Tibial artery (tissue), 4 donors: ENCODE measurements around the gene MRPL4.
A peak's percentile ranks its signal among the peaks of the same experiment; 100 is the strongest.

Experiments
- DNase-seq, 2 donors: peaks; one replicate each; pipeline ENCODE4 v3.0.0-alpha.2; 2019
- H3K27ac ChIP-seq, 2 donors: fragments of 200-600 bp; sonication (generic) in 1 of 2; 1 replicate in 1 of 2; 2 replicates in 1 of 2; pipeline ENCODE4 v1.5.1; 2018 to 2019; ENCODE audit warnings: mild to moderate bottlenecking in 1 of 2
- H3K27me3 ChIP-seq, 2 donors: fragments of 200-600 bp; sonication (generic) in 1 of 2; one replicate each; pipeline versions ENCODE4 v1.5.1 to v1.6.0; 2016 to 2019
- H3K36me3 ChIP-seq, 3 donors: fragments of 200-600 bp; sonication (generic) in 2 of 3; one replicate each; pipeline ENCODE4 v1.5.1; 2016 to 2019; ENCODE audit warnings: mild to moderate bottlenecking in 2 of 3
- H3K4me1 ChIP-seq, 4 donors: fragments of 200-600 bp; sonication (generic) in 2 of 4; 1 replicate in 3 of 4; 2 replicates in 1 of 4; pipeline ENCODE4 v1.5.1; 2016 to 2019
- H3K4me3 ChIP-seq, 2 donors: fragments of 200-600 bp; sonication (generic) in 1 of 2; 1 replicate in 1 of 2; 2 replicates in 1 of 2; pipeline ENCODE4 v1.5.1; 2018 to 2019; ENCODE audit warnings: mild to moderate bottlenecking in 2 of 2
- H3K9me3 ChIP-seq, 3 donors: fragments of 200-600 bp; sonication (generic) in 1 of 3; one replicate each; pipeline ENCODE4 v1.5.1; 2016 to 2019
- intact Hi-C: fragments of 100-400 bp; cut with DNase I; formaldehyde crosslinking; loops from one replicate; pipeline ENCODE4 v1.15.0; 2023; ENCODE audit warnings: low total_unique reads
- TF ChIP-seq, protein P1 (sequence below), 2 experiments: fragments of 200-600 bp in 1 of 2; fragments of 450-650 bp in 1 of 2; IDR thresholded peaks; one replicate each; pipeline ENCODE4 v1.5.1; 2017 to 2019; ENCODE audit warnings: antibody characterized with exemption in 2 of 2, mild to moderate bottlenecking in 1 of 2, moderate library complexity in 1 of 2

Gene MRPL4

DNA sequence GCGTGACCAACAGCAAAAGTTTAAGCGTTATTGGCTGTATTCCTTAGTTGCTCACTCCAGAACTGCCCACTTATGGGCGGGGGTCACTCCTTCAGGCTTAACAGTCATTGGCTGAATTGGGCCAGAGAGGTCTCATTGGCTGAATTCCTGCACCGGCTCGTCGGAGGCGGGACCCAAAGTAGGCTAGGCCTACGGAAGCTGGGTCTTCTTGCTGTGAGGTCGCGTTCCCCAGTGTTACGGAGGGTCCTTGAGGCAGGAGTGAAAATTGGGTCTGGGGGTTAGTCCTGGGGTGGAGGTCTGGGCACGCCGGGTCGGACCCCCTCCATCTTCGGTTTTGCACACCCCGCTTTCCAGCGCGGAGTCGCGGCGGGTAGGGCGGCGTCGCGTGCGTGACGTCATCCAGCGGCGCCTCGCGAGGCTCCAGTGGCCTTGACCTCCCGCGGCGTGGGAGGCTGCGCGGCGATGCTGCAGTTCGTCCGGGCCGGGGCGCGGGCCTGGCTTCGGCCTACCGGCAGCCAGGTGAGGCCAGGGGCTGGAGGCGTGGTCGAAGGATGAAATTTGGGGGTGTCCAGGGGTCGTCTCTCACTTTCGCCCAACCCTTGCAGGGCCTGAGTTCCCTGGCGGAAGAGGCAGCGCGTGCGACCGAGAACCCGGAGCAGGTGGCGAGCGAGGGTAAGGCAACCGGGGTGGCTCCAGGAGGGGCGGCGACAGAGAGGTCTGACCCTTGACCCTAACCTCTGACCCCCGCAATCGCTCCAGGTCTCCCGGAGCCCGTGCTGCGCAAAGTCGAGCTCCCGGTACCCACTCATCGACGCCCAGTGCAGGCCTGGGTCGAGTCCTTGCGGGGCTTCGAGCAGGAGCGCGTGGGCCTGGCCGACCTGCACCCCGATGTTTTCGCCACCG lies at the start of gene MRPL4:
MRPL4 (plus strand) TSS at position 423 of the 903 bp plus-strand sequence; CDS start at position 463, 40 bp downstream.
- TF ChIP-seq, protein P1, sequence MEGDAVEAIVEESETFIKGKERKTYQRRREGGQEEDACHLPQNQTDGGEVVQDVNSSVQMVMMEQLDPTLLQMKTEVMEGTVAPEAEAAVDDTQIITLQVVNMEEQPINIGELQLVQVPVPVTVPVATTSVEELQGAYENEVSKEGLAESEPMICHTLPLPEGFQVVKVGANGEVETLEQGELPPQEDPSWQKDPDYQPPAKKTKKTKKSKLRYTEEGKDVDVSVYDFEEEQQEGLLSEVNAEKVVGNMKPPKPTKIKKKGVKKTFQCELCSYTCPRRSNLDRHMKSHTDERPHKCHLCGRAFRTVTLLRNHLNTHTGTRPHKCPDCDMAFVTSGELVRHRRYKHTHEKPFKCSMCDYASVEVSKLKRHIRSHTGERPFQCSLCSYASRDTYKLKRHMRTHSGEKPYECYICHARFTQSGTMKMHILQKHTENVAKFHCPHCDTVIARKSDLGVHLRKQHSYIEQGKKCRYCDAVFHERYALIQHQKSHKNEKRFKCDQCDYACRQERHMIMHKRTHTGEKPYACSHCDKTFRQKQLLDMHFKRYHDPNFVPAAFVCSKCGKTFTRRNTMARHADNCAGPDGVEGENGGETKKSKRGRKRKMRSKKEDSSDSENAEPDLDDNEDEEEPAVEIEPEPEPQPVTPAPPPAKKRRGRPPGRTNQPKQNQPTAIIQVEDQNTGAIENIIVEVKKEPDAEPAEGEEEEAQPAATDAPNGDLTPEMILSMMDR (IDR thresholded peaks at IDR 0.05): no peak
- peak within 1 kb of the TSS; percentile 83 to 91 for H3K4me3 ChIP-seq
- peaks cover 0 to 25% (median 13%) of the 10 kb centered on the region in 4 donors for H3K4me1 ChIP-seq
- DNase-seq: peak; percentile 97 to 98
- intact Hi-C loops: loop anchor here (5.0 kb wide), 1 partner anchor 145 kb away; the partner anchor contains the start of gene PPAN
- peaks cover 6 to 36% (median 30%) of the 10 kb centered on the region in 3 donors for H3K36me3 ChIP-seq
- H3K27me3 ChIP-seq: no peaks in the 10 kb centered on the region
- no peaks in the 10 kb centered on the region for H3K9me3 ChIP-seq
- peak within 1 kb of the TSS; percentile 74 to 79 for H3K27ac ChIP-seq

DNA sequence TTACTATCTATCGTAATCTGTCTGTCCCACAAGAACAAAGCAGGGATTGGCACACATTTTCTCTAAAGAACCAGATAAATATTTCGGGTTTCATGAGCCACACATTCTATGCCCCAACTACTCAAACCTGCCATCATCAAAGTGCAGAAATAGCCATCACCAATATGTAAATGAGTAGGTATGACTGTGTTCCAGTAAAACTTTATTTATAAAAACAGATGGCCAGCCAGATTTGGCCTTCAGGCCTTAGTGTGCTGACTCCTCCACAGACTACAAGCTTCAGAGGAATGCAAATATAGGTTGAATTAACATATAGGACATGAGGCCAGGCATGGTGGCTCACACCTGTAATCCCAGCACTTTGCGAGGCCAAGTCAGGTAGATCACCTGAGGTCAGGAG lies 48.3 kb upstream of the MRPL4 start:
- TF ChIP-seq, protein P1 (IDR thresholded peaks at IDR 0.05): no peak
- no peak for DNase-seq
- no peaks in the 10 kb centered on the region for H3K36me3 ChIP-seq
- H3K9me3 ChIP-seq: no peaks in the 10 kb centered on the region
- intact Hi-C loops: no loop called here
- H3K4me1 ChIP-seq: no peaks in the 10 kb centered on the region
- H3K27ac ChIP-seq: no peak overlapping the region
- no peaks in the 10 kb centered on the region for H3K27me3 ChIP-seq
- H3K4me3 ChIP-seq: no peak overlapping the region

DNA sequence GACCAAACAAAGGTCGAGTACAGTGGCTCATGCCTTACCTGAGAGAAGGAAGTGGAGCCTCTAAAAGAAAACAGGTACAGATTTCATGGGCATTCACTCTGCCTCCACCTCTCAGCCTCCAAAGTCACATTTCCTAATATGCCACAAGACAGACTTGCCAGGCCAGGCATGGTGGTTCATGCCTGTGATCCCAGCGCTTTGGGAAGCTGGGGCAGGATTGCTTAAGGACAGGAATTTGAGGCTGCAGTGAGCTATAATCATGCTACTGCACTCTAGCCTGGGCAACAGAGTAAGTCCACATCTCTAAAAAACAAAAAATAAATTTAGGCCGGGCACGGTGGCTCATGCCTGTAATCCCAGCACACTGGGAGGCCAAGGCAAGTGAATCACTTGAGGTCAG lies 46.4 kb upstream of the MRPL4 start:
- intact Hi-C loops: no loop called here

DNA sequence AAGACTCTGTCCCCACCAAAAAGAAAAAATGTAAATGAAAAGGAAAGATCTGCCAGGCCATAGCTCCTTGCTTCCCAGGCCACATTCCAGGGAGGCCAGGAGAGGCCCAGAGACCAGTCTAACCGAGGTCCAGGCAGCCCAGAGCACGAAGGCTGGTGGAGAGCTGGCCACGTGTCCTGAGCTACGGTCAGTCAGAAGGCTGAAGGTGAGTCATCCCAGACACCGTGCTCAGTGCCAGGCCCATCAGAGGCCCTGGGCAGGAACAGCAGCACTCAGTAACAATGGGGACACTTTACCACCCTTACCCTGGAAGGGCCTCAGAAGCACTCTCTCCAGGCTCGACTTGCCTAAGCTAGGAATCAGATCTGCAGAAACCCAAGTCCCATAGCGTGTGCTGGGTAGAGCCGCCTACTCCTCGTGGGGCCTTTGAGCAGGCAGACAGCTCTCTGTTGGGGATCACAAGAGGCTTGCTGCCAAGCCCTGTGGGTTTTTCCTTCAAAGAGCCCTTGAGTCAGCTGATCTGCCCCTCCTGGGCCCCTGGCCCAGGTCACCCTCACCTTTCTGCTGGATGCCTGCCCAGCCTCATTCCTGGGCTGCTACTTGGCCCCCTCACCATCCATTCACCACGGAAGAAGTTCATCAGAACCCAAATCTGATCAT lies 45.7 kb upstream of the MRPL4 start:
- Histone ChIP-seq H3K36me3 (no peaks in the 10 kb centered on the region), H3K4me3 (no peak overlapping the region), H3K9me3 (no peaks in the 10 kb centered on the region), H3K27me3 (no peaks in the 10 kb centered on the region), H3K27ac (no peak overlapping the region), H3K4me1 (no peaks in the 10 kb centered on the region)
- TF ChIP-seq, protein P1 (IDR thresholded peaks at IDR 0.05): no peak
- intact Hi-C loops: no loop called here
- DNase-seq: no peak

More for the DNA sequence above, 46.4 kb upstream of the MRPL4 start:
- Histone ChIP-seq H3K27ac (no peak overlapping the region), H3K4me3 (no peak overlapping the region), H3K27me3 (no peaks in the 10 kb centered on the region), H3K9me3 (no peaks in the 10 kb centered on the region), H3K4me1 (no peaks in the 10 kb centered on the region), H3K36me3 (no peaks in the 10 kb centered on the region)
- DNase-seq: no peak
- TF ChIP-seq, protein P1 (IDR thresholded peaks at IDR 0.05): no peak

DNA sequence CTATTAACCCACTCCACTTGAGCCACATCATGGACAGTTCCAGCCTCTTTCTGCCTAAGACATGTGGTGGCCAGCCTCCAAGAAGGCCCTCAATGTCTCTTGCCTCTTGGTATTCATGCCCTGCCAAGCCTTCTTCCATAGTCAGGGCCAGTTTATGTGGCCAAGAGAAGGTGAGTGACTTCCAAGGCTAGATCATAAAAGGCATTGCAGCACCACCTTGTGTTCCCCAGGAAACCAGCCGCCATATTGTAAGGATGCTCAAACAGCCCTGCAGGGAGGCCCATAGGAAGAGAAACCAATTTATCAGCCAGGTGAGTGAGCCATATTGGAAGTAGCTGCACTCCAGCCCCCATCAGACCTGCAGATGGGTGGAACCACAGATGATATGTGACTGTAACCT lies 45.0 kb upstream of the MRPL4 start:
- Histone ChIP-seq H3K36me3 (no peaks in the 10 kb centered on the region), H3K27ac (no peak overlapping the region), H3K27me3 (no peaks in the 10 kb centered on the region), H3K4me1 (no peaks in the 10 kb centered on the region), H3K4me3 (no peak overlapping the region), H3K9me3 (no peaks in the 10 kb centered on the region)
- TF ChIP-seq, protein P1 (IDR thresholded peaks at IDR 0.05): no peak
- no peak for DNase-seq
- intact Hi-C loops: no loop called here
